ENCODE measurements around the gene EPB41L4A.

GRCh38 chr5:112183874-112184273 is 235.2 kb downstream of the EPB41L4A start:
- TF ChIP-seq CTCF (optimal IDR thresholded peaks at IDR 0.05 in 1 of 3, IDR thresholded peaks at IDR 0.05 in 1 of 3, conservative IDR thresholded peaks at IDR 0.05 in 1 of 3; ENCODE audit: extremely low read depth in 1 of 3, insufficient read depth in 2 of 3, low read length in 3 of 3) (no peak), EZH2 (IDR thresholded peaks at IDR 0.05; ENCODE audit: low read length) (no peak)

Data from keratinocyte (primary cell).